GM12875 (cell line): Measurements from ENCODE around the gene ZNF684.

Source experiments
- H3K4me3 ChIP-seq: one replicate; pipeline ENCODE4 v1.5.1; 2011; ENCODE audit warnings: low read depth, low read length, control low read depth
- CTCF ChIP-seq: IDR thresholded peaks from 2 replicates; pipeline ENCODE4 v1.5.1; 2011; ENCODE audit warnings: low read depth, mild to moderate bottlenecking, control low read depth, inconsistent platforms, low read length, moderate library complexity, borderline replicate concordance; ENCODE audit not compliant: insufficient read depth

Gene ZNF684

DNA sequence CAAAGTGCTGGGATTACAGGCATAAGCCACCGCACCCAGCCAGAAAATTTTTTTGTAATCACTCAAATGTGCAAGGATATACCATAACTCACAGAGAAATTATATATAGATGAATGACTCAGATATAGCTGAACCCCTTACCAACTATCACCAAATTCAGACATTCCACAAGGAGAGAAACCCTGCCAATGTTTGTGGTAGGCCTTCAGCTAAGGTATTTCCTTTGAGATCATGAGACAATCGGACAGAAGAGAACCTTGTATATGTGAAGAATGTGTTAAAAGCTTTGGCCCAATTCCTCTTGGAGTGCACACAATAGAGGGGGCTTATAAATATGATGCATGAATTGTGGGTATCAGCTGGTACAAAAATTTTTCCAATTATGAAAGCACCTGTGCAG is 50.7 kb downstream of the ZNF684 start:
- TF ChIP-seq CTCF, result no peak
- H3K4me3 ChIP-seq, result no peak overlapping the region

DNA sequence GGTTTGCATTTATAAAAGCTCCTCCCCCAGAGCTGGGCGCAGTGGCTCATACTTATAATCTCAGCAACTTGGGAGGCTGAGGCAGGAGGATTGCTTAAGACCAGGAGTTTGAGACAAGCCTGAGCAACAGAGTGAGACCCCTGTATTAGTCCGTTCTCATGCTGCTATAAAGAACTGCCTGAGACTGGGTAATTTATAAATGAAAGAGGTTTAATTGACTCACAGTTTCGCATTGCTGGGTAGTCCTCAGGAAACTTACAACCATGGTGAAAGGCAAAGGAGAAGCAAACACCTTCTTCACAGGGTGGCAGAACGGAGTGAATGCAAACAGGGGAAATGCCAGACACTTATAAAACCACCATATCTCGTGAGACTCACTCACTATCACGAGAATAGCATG is 52.5 kb downstream of the ZNF684 start:
- no peak for TF ChIP-seq CTCF
- no peak overlapping the region for H3K4me3 ChIP-seq

DNA sequence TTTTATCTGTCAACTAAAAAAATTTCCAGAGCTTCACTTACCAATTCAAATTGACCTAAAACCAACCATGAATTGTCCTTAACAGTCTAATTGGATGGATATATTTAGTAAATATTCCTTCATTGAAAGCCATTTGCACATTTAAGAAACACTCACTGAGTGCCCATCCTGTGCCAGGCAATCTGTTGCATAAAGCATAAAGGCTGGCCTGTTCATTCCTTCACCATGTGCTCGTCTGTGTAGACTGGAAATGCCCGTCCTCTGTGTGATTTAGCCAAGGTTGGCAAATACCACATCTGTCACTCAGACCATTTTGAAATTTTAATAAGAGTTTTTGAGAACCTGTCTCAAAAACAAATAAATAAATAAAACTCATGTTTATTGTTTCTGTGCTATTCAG is 57.1 kb downstream of the ZNF684 start:
- TF ChIP-seq CTCF, result no peak
- no peak overlapping the region for H3K4me3 ChIP-seq

DNA sequence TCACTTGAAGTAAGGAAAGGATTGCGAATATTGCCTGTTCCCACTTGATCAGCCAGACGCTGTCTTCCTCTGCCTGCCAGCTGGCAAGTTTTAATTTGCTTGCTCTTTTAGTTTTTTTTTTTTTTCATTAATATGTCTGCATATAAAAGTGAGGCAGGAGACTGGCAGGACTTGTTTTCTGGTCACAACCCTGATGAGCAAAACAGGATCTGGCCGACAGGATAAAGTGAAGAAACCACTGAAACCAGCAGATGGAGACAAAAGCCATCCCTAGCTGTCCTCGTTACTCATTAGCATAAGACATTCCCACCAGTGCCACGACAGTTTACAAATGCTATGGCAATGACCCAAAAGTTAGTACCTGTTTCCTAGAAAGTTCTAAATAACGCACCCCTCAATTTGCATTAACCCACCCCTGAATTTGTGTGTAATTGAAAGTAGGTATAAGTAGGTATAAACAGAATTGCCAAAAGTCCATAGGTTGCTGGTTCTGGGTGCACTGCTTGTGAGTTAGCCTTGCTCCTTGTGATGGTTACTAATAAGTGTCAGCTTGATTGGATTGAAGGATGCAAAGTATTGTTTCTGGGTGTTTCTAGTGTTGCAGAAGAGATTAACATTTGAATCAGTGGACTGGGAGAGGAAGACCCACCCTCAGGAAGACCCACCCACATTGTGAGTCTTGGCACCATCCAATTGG is 60.8 kb downstream of the ZNF684 start:
- no peak for TF ChIP-seq CTCF
- no peak overlapping the region for H3K4me3 ChIP-seq

- TF ChIP-seq CTCF, result no peak
- H3K4me3 ChIP-seq, result no peak overlapping the region
Measured at GRCh38 chr1:40593449-40594186, 62.2 kb downstream of the ZNF684 start.

DNA sequence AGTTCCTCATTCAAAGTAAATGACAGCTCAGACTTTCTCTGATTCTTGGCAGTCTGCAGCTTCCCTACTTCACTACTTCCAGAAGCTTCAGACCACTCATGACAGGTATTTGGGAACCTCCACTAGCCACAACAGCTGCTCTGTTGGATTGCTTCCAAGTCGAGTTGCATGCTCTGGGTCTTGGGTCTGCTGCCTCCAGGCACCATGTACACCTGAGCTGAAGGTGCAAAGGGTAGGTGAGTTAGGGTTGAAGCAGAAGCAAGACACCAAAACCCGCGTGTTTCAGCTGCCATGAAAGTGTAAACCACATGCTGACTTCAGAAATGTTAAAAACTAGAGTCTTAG is 62.7 kb downstream of the ZNF684 start:
- no peak overlapping the region for H3K4me3 ChIP-seq

More for the DNA sequence above, 62.7 kb downstream of the ZNF684 start:
- no peak for TF ChIP-seq CTCF
